DOHH2 (cell line): ENCODE results near the gene C1QTNF12.

Source experiments
- H3F3A ChIP-seq: fragments of 200-600 bp; sonication (generic), shearing (Covaris generic); 2 replicates; pipeline ENCODE4 v1.6.0; 2016; ENCODE audit warnings: antibody characterized with exemption, mild to moderate bottlenecking; ENCODE audit not compliant: control insufficient read depth, insufficient read depth
- H3K27ac ChIP-seq: fragments of 200-600 bp; sonication (generic); 2 replicates; pipeline ENCODE4 v1.5.1; 2014; ENCODE audit warnings: low read depth, mild to moderate bottlenecking, low read length, moderate library complexity
- H3K27me3 ChIP-seq: fragments of 200-600 bp; sonication (generic); 2 replicates; pipeline ENCODE4 v1.6.1; 2014; ENCODE audit warnings: mild to moderate bottlenecking, low read length, mixed read lengths; ENCODE audit not compliant: control insufficient read depth
- H3K36me3 ChIP-seq: fragments of 200-600 bp; sonication (generic); 2 replicates; pipeline ENCODE4 v1.6.1; 2014; ENCODE audit warnings: mild to moderate bottlenecking, low read length, moderate library complexity, mixed read lengths; ENCODE audit not compliant: control insufficient read depth
- H3K4me1 ChIP-seq: fragments of 200-600 bp; sonication (generic); 2 replicates; pipeline ENCODE4 v1.6.1; 2014; ENCODE audit warnings: mild to moderate bottlenecking, low read length, mixed read lengths; ENCODE audit not compliant: control insufficient read depth
- H3K4me2 ChIP-seq: fragments of 200-600 bp; sonication (generic); 2 replicates; pipeline ENCODE4 v1.6.0; 2014; ENCODE audit warnings: mild to moderate bottlenecking, low read length, moderate library complexity
- H3K4me3 ChIP-seq: fragments of 200-600 bp; sonication (generic); 2 replicates; pipeline ENCODE4 v1.5.1; 2014; ENCODE audit warnings: mild to moderate bottlenecking, low read length, mixed read lengths
- H3K79me2 ChIP-seq: fragments of 200-600 bp; sonication (generic); 2 replicates; pipeline ENCODE4 v1.6.1; 2014; ENCODE audit warnings: mild to moderate bottlenecking, low read length, mixed read lengths; ENCODE audit not compliant: control insufficient read depth
- H3K9me2 ChIP-seq: fragments of 200-600 bp; sonication (generic); replicated peaks from 2 replicates; pipeline ENCODE4 v1.6.1; 2014; ENCODE audit warnings: mild to moderate bottlenecking, low read length, mixed read lengths; ENCODE audit not compliant: control insufficient read depth
- H3K9me3 ChIP-seq: fragments of 200-600 bp; sonication (generic); 2 replicates; pipeline ENCODE4 v1.6.1; 2014; ENCODE audit warnings: antibody characterized with exemption, low read length, mixed read lengths; ENCODE audit not compliant: control insufficient read depth, insufficient read depth
- H4K20me1 ChIP-seq: fragments of 200-600 bp; sonication (generic); 2 replicates; pipeline ENCODE4 v1.6.0; 2014; ENCODE audit warnings: low read depth, mild to moderate bottlenecking, antibody characterized with exemption, low read length, moderate library complexity; ENCODE audit not compliant: control insufficient read depth, insufficient read depth
- EZH2phosphoT487 ChIP-seq: fragments of 200-600 bp; sonication (generic); IDR thresholded peaks from 2 replicates; pipeline ENCODE4 v1.6.1; 2017; ENCODE audit warnings: borderline replicate concordance, mild to moderate bottlenecking, antibody characterized with exemption, low read length, moderate library complexity, mixed read lengths
- TF ChIP-seq, protein P1 (sequence below): fragments of 200-600 bp; sonication (generic); IDR thresholded peaks from one replicate; pipeline ENCODE4 v1.5.1; 2014; ENCODE audit warnings: antibody characterized with exemption, mild to moderate bottlenecking, low read depth, low read length; ENCODE audit not compliant: poor library complexity, severe bottlenecking

The C1QTNF12 gene

GRCh38 chr1:1213345-1214265 lies 32.9 kb downstream of the C1QTNF12 start, which contains the start of gene TNFRSF4:
Gene TNFRSF4 (minus strand): TSS chr1:1214153. CDS start chr1:1214127, 26 bp downstream.
- peaks cover 15% of the 10 kb centered on the region for H3K27me3 ChIP-seq
- no peak within 1 kb of the TSS for H3K4me2 ChIP-seq
- H3K79me2 ChIP-seq, result no peaks in the 10 kb centered on the region
- no peaks in the 10 kb centered on the region for H3K9me2 ChIP-seq
- no peaks in the 10 kb centered on the region for H4K20me1 ChIP-seq
- H3K4me1 ChIP-seq, result peaks cover 20% of the 10 kb centered on the region
- no peak within 1 kb of the TSS for H3K4me3 ChIP-seq
- H3K36me3 ChIP-seq, result peaks cover 14% of the 10 kb centered on the region
- no peak within 1 kb of the TSS for H3K27ac ChIP-seq
- H3K9me3 ChIP-seq, result no peaks in the 10 kb centered on the region
- H3F3A ChIP-seq, result no peaks in the 10 kb centered on the region
- no peak for TF ChIP-seq EZH2phosphoT487
- TF ChIP-seq, protein P1, sequence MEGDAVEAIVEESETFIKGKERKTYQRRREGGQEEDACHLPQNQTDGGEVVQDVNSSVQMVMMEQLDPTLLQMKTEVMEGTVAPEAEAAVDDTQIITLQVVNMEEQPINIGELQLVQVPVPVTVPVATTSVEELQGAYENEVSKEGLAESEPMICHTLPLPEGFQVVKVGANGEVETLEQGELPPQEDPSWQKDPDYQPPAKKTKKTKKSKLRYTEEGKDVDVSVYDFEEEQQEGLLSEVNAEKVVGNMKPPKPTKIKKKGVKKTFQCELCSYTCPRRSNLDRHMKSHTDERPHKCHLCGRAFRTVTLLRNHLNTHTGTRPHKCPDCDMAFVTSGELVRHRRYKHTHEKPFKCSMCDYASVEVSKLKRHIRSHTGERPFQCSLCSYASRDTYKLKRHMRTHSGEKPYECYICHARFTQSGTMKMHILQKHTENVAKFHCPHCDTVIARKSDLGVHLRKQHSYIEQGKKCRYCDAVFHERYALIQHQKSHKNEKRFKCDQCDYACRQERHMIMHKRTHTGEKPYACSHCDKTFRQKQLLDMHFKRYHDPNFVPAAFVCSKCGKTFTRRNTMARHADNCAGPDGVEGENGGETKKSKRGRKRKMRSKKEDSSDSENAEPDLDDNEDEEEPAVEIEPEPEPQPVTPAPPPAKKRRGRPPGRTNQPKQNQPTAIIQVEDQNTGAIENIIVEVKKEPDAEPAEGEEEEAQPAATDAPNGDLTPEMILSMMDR, result no peak

DNA sequence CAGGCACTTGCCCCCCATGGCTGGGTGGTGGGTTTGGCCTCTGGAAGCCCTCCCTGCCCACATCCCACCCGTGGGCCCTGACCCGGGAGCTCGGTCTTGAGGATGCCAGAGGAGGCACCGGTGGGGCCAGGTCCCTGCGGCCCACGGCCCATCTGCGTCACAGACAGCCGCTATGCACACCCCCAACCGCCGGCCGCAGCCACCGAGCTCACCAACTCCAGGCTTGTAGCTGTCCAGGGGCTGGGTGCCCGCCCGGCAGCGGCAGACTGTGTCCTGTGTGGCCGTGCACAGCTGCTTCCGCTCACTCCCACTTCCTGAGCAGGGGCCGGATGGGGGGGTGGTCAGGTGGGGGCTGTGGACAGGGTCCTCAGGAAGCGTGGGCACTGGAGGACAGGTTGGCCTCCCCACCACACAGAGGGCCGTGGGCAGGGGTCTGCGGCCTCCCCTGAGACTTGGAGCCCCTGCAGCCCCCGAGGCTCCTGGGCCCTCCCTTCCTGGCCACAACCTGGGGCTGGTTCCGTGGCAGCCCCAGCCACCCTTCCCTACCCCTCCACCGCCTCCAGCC lies 33.7 kb downstream of the C1QTNF12 start:
- TF ChIP-seq, protein P1, result no peak
- no peak for TF ChIP-seq EZH2phosphoT487
- peaks cover 22% of the 10 kb centered on the region for H3K27me3 ChIP-seq
- no peak overlapping the region for H3K27ac ChIP-seq
- H3F3A ChIP-seq, result no peaks in the 10 kb centered on the region
- no peaks in the 10 kb centered on the region for H4K20me1 ChIP-seq
- no peak overlapping the region for H3K4me2 ChIP-seq
- H3K36me3 ChIP-seq, result peaks cover 6% of the 10 kb centered on the region; the same call in 1 of the 2 replicates
- no peak overlapping the region for H3K4me3 ChIP-seq
- H3K79me2 ChIP-seq, result no peaks in the 10 kb centered on the region
- H3K4me1 ChIP-seq, result peaks cover 25% of the 10 kb centered on the region
- H3K9me3 ChIP-seq, result no peaks in the 10 kb centered on the region
- no peaks in the 10 kb centered on the region for H3K9me2 ChIP-seq

- no peak overlapping the region for H3K27ac ChIP-seq
- H3K9me2 ChIP-seq, result no peaks in the 10 kb centered on the region
- H3K4me3 ChIP-seq, result no peak overlapping the region
- peaks cover 33% of the 10 kb centered on the region for H3K27me3 ChIP-seq
- no peaks in the 10 kb centered on the region for H3F3A ChIP-seq
- 0 out of 2 replicates have a peak, but pooled peaks cover 2% of the 10 kb centered on the region for H4K20me1 ChIP-seq
- no peak overlapping the region for H3K4me2 ChIP-seq
- peaks cover 29% of the 10 kb centered on the region for H3K4me1 ChIP-seq
- H3K79me2 ChIP-seq, result no peaks in the 10 kb centered on the region
- no peaks in the 10 kb centered on the region for H3K9me3 ChIP-seq
- TF ChIP-seq, protein P1, result no peak
- TF ChIP-seq EZH2phosphoT487, result no peak
- H3K36me3 ChIP-seq, result peaks cover 3% of the 10 kb centered on the region; the same call in 1 of the 2 replicates
Measured at GRCh38 chr1:1211541-1212441, 34.7 kb downstream of the C1QTNF12 start.
